ENCODE data around the gene EIF4A3.
"Not testable (repeated sequence)": the region's sequence is repeated elsewhere in the genome, so short reads cannot be mapped to it uniquely, and the experiment has no call there.

Gene EIF4A3

GRCh38 chr17:80171681-80172080 is 24.8 kb upstream of the EIF4A3 start:
- DNase-seq = no peak

GRCh38 chr17:80169784-80170500 is 23.0 kb upstream of the EIF4A3 start, which contains the start of gene CARD14:
CARD14 (plus strand) TSS chr17:80170030; CDS start chr17:80181439, 11,409 bp downstream.
- DNase-seq = no peak

GRCh38 chr17:80169107-80169506 is 22.2 kb upstream of the EIF4A3 start:
- no peak for DNase-seq

- DNase-seq = no peak
These were observed 21.4 kb upstream of the EIF4A3 start for GRCh38 chr17:80168371-80168770.

- DNase-seq = no peak
These were observed 19.5 kb upstream of the EIF4A3 start for GRCh38 chr17:80166446-80166845.

- no peak for DNase-seq
These were observed 17.3 kb upstream of the EIF4A3 start for GRCh38 chr17:80164185-80164584.

GRCh38 chr17:80163336-80163735 is 16.4 kb upstream of the EIF4A3 start:
- DNase-seq = no peak

- DNase-seq = no peak
These were observed 13.6 kb upstream of the EIF4A3 start for GRCh38 chr17:80160536-80160935.

GRCh38 chr17:80158846-80159245 is 11.9 kb upstream of the EIF4A3 start:
- no peak for DNase-seq

- DNase-seq = not testable (repeated sequence)
These were observed 8.7 kb upstream of the EIF4A3 start for GRCh38 chr17:80155600-80155999.

- no peak for DNase-seq
These were observed 7.2 kb upstream of the EIF4A3 start for GRCh38 chr17:80154166-80154565.

GRCh38 chr17:80153004-80153403 is 6.1 kb upstream of the EIF4A3 start:
- DNase-seq = no peak

- DNase-seq = no peak
These were observed 5.3 kb upstream of the EIF4A3 start for GRCh38 chr17:80152081-80152702.

GRCh38 chr17:80151333-80151732 is 4.4 kb upstream of the EIF4A3 start:
- DNase-seq = no peak

- DNase-seq = peak; percentile 36
These were observed 550 bp downstream of the EIF4A3 start for GRCh38 chr17:80146121-80147034.

- no peak for DNase-seq
These were observed 1.6 kb downstream of the EIF4A3 start for GRCh38 chr17:80145076-80146075.

GRCh38 chr17:80142929-80143328 is 4.0 kb downstream of the EIF4A3 start:
- no peak for DNase-seq

- DNase-seq = no peak
These were observed 5.3 kb downstream of the EIF4A3 start for GRCh38 chr17:80141463-80142165.

- no peak for DNase-seq
These were observed 8.0 kb downstream of the EIF4A3 start for GRCh38 chr17:80138856-80139426.

- DNase-seq = no peak
These were observed 9.8 kb downstream of the EIF4A3 start for GRCh38 chr17:80137131-80137530.

- no peak for DNase-seq
These were observed 13.3 kb downstream of the EIF4A3 start for GRCh38 chr17:80133626-80133970.

Measured in stimulated activated CD4-positive, alpha-beta T cell treated with anti-CD3 and anti-CD28 coated beads, Interleukin-15, amount 100 ng/mL, for 24 hours (primary cell).